ENCODE results near the gene RGS4.

Gene RGS4

DNA sequence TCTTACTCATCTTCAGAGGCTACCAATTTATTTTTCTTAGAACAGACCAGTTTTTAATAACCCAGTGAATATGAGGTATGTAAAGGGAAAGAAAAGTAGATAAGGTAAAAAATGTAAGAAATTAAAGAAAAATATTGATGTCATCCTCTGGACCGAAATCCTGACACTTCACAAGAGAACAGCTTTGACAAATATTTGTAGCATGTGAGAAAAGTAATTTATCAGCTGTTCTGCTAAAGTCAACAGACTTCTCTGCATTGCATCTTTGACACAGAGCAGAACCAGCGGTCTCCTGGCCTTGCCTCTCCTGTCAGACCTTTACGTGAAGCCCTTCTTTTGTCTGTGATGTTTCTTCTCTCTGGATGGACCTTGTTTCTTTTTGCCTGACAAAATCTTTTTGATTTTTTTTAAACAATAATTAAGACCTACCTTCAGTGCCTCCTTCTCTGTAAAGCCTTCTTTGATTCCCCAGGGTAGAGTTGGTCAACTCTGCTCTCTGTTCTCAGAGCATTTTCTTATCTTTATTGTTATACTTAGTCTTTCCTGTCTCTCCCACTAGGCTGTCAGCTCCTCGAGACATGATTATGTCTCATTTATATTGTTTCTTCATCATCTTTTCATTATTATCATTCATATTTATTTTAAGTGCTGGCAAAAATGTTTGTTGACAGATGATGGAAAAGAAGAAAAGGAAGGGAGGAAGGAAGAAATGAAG lies 35.4 kb downstream of the RGS4 start:
- DNase-seq: no peak

DNA sequence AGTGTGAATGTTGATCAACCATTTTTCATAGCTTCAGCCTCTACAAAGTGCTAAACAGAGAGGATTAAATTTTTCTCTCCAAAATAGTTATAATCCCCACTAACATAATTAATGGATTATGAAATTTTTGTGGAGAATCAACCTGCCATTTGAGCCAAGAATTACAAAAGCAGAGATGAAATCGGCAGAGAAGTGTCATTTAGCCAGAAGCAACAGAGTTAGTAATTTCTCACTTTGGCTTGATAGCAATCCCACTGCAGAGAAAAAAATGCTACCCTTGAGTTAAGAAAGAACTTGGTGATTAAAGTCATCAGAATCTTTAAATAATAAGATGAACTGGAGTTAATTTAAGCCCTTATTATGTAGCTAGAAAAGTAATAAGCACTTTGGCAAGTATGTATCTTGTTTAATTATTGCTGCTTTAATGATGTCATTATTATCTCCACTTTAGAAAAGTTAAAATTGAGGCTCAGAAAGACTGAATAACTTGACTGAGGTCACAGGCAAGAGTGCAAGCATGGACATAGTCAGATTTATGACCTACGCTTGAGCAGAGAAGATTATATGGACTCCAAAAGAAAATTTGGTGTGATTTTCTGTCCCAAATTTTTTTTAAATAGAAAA lies 37.3 kb downstream of the RGS4 start:
- DNase-seq: no peak

DNA sequence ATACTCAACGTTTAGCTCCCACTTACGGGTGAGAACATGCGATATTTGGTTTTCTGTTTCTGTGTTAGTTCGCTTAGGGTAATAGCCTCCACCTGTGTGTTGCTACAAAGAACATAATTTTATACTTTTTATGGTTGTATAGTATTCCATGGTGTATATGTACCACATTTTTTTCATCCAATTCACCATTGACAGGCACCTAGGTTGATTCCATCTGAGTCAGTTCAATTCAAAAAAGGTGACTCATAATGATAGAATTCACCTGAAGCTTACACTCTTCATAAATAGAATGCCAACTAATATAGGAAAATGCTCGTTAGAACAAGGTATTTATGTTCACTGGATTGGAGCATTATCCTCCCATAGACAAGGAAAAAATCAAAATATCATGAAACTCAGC lies 38.5 kb downstream of the RGS4 start:
- no peak for DNase-seq

DNA sequence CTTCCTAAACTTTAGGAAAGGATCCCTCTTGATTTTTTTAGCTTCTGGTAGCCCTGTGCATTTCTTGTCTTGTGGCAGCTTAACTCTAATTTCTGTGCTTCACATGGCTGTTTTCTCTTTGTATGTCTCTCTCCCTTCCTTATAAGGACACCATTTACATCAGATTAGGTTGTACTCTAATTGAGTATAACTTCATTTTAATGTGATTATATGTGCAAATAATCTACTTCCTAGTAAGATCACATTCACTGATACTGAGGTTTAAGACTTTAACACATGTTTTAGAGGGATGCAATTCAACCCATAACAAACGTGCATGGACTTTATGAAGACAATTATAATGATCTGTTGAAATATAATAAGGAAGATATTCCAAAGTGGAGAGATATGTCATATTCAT lies 46.7 kb downstream of the RGS4 start:
- no peak for DNase-seq

DNA sequence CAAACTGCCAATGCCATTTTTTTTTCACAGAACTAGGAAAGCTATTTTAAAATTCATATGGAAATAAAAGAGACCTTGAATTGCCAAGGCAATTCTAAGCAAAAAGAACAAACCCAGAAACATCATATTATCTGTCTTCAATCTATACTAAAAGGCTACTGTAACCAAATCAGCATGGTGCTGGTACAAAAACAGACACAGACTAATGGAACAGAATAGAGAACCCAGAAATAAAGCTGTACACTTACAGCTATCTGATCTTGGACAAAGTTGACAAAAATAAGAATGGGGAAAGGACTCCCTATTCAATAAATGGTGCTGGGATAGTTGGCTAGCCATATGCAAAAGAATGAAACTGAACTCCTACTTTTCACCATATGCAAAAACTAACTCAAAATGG lies 50.5 kb downstream of the RGS4 start:
- DNase-seq: no peak

DNA sequence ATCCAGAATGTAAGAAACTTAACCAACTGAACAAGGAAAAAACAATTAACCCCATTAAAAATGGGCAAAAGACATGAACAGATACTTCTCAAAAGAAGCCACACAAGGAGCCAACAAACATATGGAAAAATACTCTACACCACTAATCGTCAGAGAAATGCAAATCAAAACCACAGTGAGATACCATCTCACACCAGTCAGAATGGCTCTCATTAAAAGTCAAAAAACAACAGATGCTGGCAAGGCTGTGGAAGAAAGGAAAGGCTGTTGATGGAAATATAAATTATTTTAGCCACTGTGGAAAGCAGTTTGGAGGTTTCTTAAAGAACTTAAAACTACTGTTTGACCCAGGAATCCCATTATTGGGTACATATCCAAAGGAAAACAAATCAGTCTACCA lies 51.2 kb downstream of the RGS4 start:
- DNase-seq: no peak

DNA sequence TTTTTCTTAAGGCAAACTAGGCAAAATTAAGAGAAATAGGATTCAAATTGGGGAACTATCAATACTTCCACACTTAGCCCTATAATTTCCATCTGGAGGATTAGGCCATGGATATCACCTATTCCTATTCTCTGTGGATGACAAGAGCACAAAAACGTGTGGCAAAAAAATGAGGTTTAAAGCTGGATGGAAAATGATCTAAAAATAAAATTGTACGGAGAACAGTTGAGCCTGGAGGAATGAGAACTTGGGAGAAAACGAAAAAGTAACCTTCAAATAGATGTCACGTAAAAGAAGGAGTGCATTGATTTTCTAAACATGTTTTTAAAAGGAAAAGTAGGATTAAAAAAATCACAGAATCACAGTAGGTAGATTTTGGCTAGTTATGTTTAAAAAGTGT lies 55.7 kb downstream of the RGS4 start:
- no peak for DNase-seq
